ENCODE results near the gene AOPEP. TPM values are rescaled to one million over a fixed set of nuclear protein-coding genes. Genes with fewer than 3 reads are reported as not detected.
A peak's percentile ranks its signal among the peaks of the same experiment; 100 is the strongest.

AOPEP gene
- total and polyA plus RNA-seq, 2 of the 13 experiments (the other 11 are each of a cell fraction or from before 2014, with no cell fraction given), result 22.2 to 41.6 TPM

DNA sequence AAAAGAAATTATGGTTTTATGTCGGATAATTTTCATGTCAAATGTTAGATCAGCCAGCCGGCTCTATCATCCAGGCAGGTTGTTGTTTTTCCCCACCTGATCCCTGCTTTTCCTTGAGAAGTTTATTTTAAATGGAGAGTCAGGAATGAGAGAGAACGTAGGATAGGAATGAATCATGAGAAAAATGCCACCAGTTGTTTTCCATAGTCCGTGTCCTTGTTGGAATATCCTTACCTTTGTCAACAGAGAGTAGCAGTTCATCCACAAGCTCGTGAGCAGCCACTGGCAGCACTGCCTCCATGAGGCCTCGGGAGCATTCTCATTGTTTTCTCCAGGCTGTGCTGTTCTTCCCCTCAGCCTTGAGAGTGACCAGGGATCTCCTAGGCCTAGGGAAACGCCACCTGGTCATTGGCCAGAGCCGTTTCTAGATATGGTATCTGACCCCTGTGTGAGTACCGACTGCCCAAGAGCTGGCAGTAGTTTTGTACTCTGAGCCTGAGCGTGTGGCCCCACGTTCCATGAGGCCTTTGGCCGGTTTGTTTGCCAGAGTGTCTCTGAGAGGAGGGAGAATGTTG lies 297.7 kb downstream of the AOPEP start (continued):
- TF ChIP-seq, protein P1, sequence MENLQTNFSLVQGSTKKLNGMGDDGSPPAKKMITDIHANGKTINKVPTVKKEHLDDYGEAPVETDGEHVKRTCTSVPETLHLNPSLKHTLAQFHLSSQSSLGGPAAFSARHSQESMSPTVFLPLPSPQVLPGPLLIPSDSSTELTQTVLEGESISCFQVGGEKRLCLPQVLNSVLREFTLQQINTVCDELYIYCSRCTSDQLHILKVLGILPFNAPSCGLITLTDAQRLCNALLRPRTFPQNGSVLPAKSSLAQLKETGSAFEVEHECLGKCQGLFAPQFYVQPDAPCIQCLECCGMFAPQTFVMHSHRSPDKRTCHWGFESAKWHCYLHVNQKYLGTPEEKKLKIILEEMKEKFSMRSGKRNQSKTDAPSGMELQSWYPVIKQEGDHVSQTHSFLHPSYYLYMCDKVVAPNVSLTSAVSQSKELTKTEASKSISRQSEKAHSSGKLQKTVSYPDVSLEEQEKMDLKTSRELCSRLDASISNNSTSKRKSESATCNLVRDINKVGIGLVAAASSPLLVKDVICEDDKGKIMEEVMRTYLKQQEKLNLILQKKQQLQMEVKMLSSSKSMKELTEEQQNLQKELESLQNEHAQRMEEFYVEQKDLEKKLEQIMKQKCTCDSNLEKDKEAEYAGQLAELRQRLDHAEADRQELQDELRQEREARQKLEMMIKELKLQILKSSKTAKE (CRISPR knock-in tag; IDR thresholded peaks at IDR 0.05; ENCODE audit: borderline replicate concordance), result 0 out of 2 replicates have a peak, but pooled peaks have one; percentile 17
- TF ChIP-seq MTF1 (CRISPR knock-in tag; IDR thresholded peaks at IDR 0.05) (no peak), HNF4A (CRISPR knock-in tag; IDR thresholded peaks at IDR 0.05) (peak; percentile 89), XRCC5 (optimal IDR thresholded peaks at IDR 0.05; ENCODE audit: low read length) (peak; percentile 38), ELF1 (CRISPR knock-in tag; IDR thresholded peaks at IDR 0.05) (no peak), ZFP41 (CRISPR knock-in tag; IDR thresholded peaks at IDR 0.05; ENCODE audit: borderline replicate concordance) (no peak), NCOR1 (IDR thresholded peaks at IDR 0.05; ENCODE audit: borderline replicate concordance, low read length) (peak; percentile 36; the same call in 1 of the 2 replicates), LCORL (IDR thresholded peaks at IDR 0.05) (no peak), LCORL (CRISPR knock-in tag; IDR thresholded peaks at IDR 0.05) (0 out of 2 replicates have a peak, but pooled peaks have one; percentile 45), ZNF710 (CRISPR knock-in tag; IDR thresholded peaks at IDR 0.05; ENCODE audit: borderline replicate concordance) (0 out of 2 replicates have a peak, but pooled peaks have one; percentile 25), WIZ (CRISPR knock-in tag; IDR thresholded peaks at IDR 0.05) (no peak), HOXA7 (CRISPR knock-in tag; IDR thresholded peaks at IDR 0.05) (no peak), ZNF232 (CRISPR knock-in tag; IDR thresholded peaks at IDR 0.05; ENCODE audit: borderline replicate concordance) (no peak), JARID2 (CRISPR knock-in tag; IDR thresholded peaks at IDR 0.05; ENCODE audit: insufficient replicate concordance) (no peak), RBM39 (IDR thresholded peaks at IDR 0.05; ENCODE audit: low read depth, low read length, poor library complexity, severe bottlenecking) (no peak), CHCHD3 (CRISPR knock-in tag; IDR thresholded peaks at IDR 0.05) (no peak), KLF6 (CRISPR knock-in tag; IDR thresholded peaks at IDR 0.05) (no peak), ZNF225 (CRISPR knock-in tag; IDR thresholded peaks at IDR 0.05) (no peak), NONO (IDR thresholded peaks at IDR 0.05) (no peak), NONO (CRISPR knock-in tag; conservative IDR thresholded peaks at IDR 0.05) (peak; percentile 71; the same call in 1 of the 2 replicates), ZNF691 (CRISPR knock-in tag; IDR thresholded peaks at IDR 0.05; ENCODE audit: borderline replicate concordance, low read depth) (0 out of 2 replicates have a peak, but pooled peaks have one; percentile 27)
- TF ChIP-seq, protein P2, sequence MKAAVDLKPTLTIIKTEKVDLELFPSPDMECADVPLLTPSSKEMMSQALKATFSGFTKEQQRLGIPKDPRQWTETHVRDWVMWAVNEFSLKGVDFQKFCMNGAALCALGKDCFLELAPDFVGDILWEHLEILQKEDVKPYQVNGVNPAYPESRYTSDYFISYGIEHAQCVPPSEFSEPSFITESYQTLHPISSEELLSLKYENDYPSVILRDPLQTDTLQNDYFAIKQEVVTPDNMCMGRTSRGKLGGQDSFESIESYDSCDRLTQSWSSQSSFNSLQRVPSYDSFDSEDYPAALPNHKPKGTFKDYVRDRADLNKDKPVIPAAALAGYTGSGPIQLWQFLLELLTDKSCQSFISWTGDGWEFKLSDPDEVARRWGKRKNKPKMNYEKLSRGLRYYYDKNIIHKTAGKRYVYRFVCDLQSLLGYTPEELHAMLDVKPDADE (CRISPR knock-in tag; IDR thresholded peaks at IDR 0.05), result no peak
